PC-3 (cell line): ENCODE results near the gene IL31.

Experiments used
- CTCF ChIP-seq: fragments of 300-600 bp; sonication (generic); conservative IDR thresholded peaks from 2 replicates; pipeline ENCODE4 v1.5.1; 2017; ENCODE audit warnings: antibody characterized with exemption, low read depth, mild to moderate bottlenecking, low read length
- EZH2 ChIP-seq: fragments of 300-600 bp; sonication (generic); IDR thresholded peaks from one replicate; pipeline ENCODE4 v1.6.1; 2017; ENCODE audit warnings: antibody characterized with exemption, mild to moderate bottlenecking, low read length; ENCODE audit not compliant: unreplicated experiment
- EZH2phosphoT487 ChIP-seq: fragments of 300-600 bp; sonication (generic); IDR thresholded peaks from 2 replicates; pipeline ENCODE4 v1.6.1; 2018; ENCODE audit warnings: mild to moderate bottlenecking, antibody characterized with exemption, low read length, borderline replicate concordance

- peak; percentile 95 for TF ChIP-seq CTCF
- TF ChIP-seq EZH2, result no peak
- no peak for TF ChIP-seq EZH2phosphoT487
Observed at GRCh38 chr12:122190842-122191668, 17.0 kb upstream of the IL31 start.
